Measurements from ENCODE around the gene CFAP46. TPM values are rescaled to one million over a fixed set of nuclear protein-coding genes. Genes with fewer than 3 reads are reported as not detected.

Gene CFAP46
- total RNA-seq, 3 donors from 2014 or later (not counting 1 experiment from before 2014, with no cell fraction given) = 0.35 TPM; not detected in 2

- Mint-ChIP-seq H3K36me3 (no peaks in the 10 kb centered on the region), H3K9me3 (no peaks in the 10 kb centered on the region), H3K27ac (no peak overlapping the region), H3K4me3 (no peak overlapping the region), H3K4me1 (peaks cover 0 to 14% of the 10 kb centered on the region in 2 donors), H3K27me3 (ENCODE audit: low read depth in 2 of 2) (no peaks in the 10 kb centered on the region)
- H3K27ac ChIP-seq (ENCODE audit: low read length) = no peak overlapping the region
- H3K4me3 ChIP-seq (ENCODE audit: low read length) = no peak overlapping the region
- no peaks in the 10 kb centered on the region for H3K27me3 ChIP-seq (ENCODE audit: control insufficient read depth, insufficient read depth, low read length)
- DNase-seq (no peak), ATAC-seq (no peak)
- TF ChIP-seq CTCF (IDR thresholded peaks at IDR 0.05) = no peak
- no peaks in the 10 kb centered on the region for H3K9me3 ChIP-seq (ENCODE audit: control insufficient read depth, insufficient read depth, low read length)
- H3K36me3 ChIP-seq (ENCODE audit: control insufficient read depth, insufficient read depth, low read length) = no peaks in the 10 kb centered on the region
- intact Hi-C loops (cut with micrococcal nuclease) = no loop called here
- peaks cover 7% of the 10 kb centered on the region for H3K4me1 ChIP-seq (ENCODE audit: control insufficient read depth, insufficient read depth, low read length)
- WGBS (ENCODE audit: insufficient coverage) = 76% methylated on average over 12 of the region's 12 CpGs
These were observed 12.9 kb downstream of the CFAP46 start for GRCh38 chr10:132929480-132929879.

- Histone ChIP-seq H3K27ac (ENCODE audit: low read length) (no peak overlapping the region), H3K27me3 (ENCODE audit: control insufficient read depth, insufficient read depth, low read length) (no peaks in the 10 kb centered on the region), H3K4me1 (ENCODE audit: control insufficient read depth, insufficient read depth, low read length) (peaks cover 7% of the 10 kb centered on the region), H3K36me3 (ENCODE audit: control insufficient read depth, insufficient read depth, low read length) (no peaks in the 10 kb centered on the region), H3K9me3 (ENCODE audit: control insufficient read depth, insufficient read depth, low read length) (no peaks in the 10 kb centered on the region), H3K4me3 (ENCODE audit: low read length) (no peak overlapping the region)
- H3K27me3 Mint-ChIP-seq (ENCODE audit: low read depth in 2 of 2) = no peaks in the 10 kb centered on the region
- 95% methylated on average over 17 of the region's 17 CpGs for WGBS (ENCODE audit: insufficient coverage)
- peaks cover 0 to 14% of the 10 kb centered on the region in 2 donors for H3K4me1 Mint-ChIP-seq
- H3K9me3 Mint-ChIP-seq = no peaks in the 10 kb centered on the region
- intact Hi-C loops (cut with micrococcal nuclease) = no loop called here
- no peak overlapping the region for H3K27ac Mint-ChIP-seq
- no peak for ATAC-seq
- no peak overlapping the region for H3K4me3 Mint-ChIP-seq
- H3K36me3 Mint-ChIP-seq = no peaks in the 10 kb centered on the region
- TF ChIP-seq CTCF (IDR thresholded peaks at IDR 0.05) = no peak
- DNase-seq = no peak
These were observed 14.1 kb downstream of the CFAP46 start for GRCh38 chr10:132928261-132928660.

GRCh38 chr10:132927824-132928223 lies 14.5 kb downstream of the CFAP46 start:
- no peak for DNase-seq
- H3K27ac ChIP-seq (ENCODE audit: low read length) = no peak overlapping the region
- H3K9me3 ChIP-seq (ENCODE audit: control insufficient read depth, insufficient read depth, low read length) = no peaks in the 10 kb centered on the region
- WGBS (ENCODE audit: insufficient coverage) = 90% methylated on average over 11 of the region's 11 CpGs
- Mint-ChIP-seq H3K27ac (no peak overlapping the region), H3K27me3 (ENCODE audit: low read depth in 2 of 2) (no peaks in the 10 kb centered on the region), H3K4me1 (peaks cover 0 to 14% of the 10 kb centered on the region in 2 donors), H3K36me3 (no peaks in the 10 kb centered on the region), H3K9me3 (no peaks in the 10 kb centered on the region), H3K4me3 (no peak overlapping the region)
- no peaks in the 10 kb centered on the region for H3K36me3 ChIP-seq (ENCODE audit: control insufficient read depth, insufficient read depth, low read length)
- H3K4me1 ChIP-seq (ENCODE audit: control insufficient read depth, insufficient read depth, low read length) = peaks cover 7% of the 10 kb centered on the region
- no peak for TF ChIP-seq CTCF (IDR thresholded peaks at IDR 0.05)
- no peak overlapping the region for H3K4me3 ChIP-seq (ENCODE audit: low read length)
- no peaks in the 10 kb centered on the region for H3K27me3 ChIP-seq (ENCODE audit: control insufficient read depth, insufficient read depth, low read length)
- intact Hi-C loops (cut with micrococcal nuclease) = no loop called here
- no peak for ATAC-seq

All from natural killer cell (primary cell).